RWPE1 (cell line): ENCODE results near the gene ONECUT3.
"Not testable (repeated sequence)": the region's sequence is repeated elsewhere in the genome, so short reads cannot be mapped to it uniquely, and the experiment has no call there.

Experiments used
- CTCF ChIA-PET: fragments of 350-600 bp; sonication (Branson Sonifier 250); formaldehyde crosslinking; extraction: SDS; loops from one replicate; lab custom pipeline; 2021; lab: Yijun Ruan, JAX
- POLR2A ChIA-PET: fragments of 400-600 bp; formaldehyde crosslinking; extraction: SDS; loops from one replicate; lab custom pipeline; 2020; ENCODE audit warnings: antibody characterized with exemption; ENCODE audit not compliant: low non-redundant PET; lab: Yijun Ruan, JAX
- DNase-seq: peaks from one replicate; pipeline ENCODE4 v3.0.0; 2012; ENCODE audit warnings: low spot score
- H3K27ac ChIP-seq: fragments of 450-650 bp; 2 replicates; pipeline ENCODE4 v1.5.1; 2017
- CTCF ChIP-seq: fragments of 450-650 bp; conservative IDR thresholded peaks from 2 replicates; pipeline ENCODE4 v1.5.1; 2017; ENCODE audit warnings: low read depth, mild to moderate bottlenecking

The ONECUT3 gene

GRCh38 chr19:1789261-1790041 is 36.1 kb downstream of the ONECUT3 start:
- no peak for TF ChIP-seq CTCF
- H3K27ac ChIP-seq = no peak overlapping the region
- CTCF ChIA-PET = interaction anchor here (0.7 to 2.0 kb wide), 4 partner anchors 14 to 117 kb away, joined by 3 to 8 read pairs (median 6); no protein-coding TSS in a partner anchor
- POLR2A ChIA-PET = no interaction called here
- no peak for DNase-seq

DNA sequence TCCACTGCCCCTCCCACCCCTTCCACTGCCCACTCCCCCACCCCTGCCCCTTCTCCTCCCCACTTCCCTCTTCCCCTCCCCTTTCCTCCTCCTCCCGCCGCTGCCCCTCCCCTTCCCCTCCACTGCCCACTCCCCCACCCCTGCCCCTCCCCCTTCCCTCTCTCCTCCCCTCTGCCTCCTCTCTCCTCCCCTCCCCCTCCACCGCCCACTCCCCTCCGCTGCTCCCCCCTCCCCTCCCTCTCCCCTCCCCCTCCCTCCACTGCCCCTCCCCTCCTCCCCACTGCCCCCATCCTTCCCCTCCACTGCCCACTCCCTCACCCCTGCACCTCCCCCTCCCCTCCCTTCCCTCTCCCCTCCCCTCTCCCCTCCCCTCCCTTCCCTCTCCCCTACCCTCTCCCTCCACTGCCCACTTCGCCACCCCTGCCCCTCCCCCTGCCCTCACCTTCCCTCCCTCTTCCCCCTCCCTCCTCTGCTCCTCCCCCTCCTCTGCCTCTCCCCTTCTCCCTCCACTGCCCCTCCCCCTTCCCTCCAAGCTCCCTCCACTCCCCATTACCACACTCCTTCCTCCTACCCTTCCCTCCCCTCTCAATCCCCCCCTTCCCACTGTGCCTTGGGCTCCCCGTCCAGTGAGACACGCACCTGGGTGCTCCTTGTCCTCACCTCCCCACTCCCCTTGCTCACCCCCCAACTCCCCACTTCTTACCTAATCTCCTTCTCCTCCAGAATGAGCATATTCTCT is 36.9 kb downstream of the ONECUT3 start:
- no peak for DNase-seq
- ChIA-PET POLR2A (no interaction called here), CTCF (interaction anchor here (0.7 to 0.9 kb wide), 3 partner anchors 17 to 244 kb away, joined by 3 to 5 read pairs (median 5); no protein-coding TSS in a partner anchor)
- no peak for TF ChIP-seq CTCF
- H3K27ac ChIP-seq = no peak overlapping the region

DNA sequence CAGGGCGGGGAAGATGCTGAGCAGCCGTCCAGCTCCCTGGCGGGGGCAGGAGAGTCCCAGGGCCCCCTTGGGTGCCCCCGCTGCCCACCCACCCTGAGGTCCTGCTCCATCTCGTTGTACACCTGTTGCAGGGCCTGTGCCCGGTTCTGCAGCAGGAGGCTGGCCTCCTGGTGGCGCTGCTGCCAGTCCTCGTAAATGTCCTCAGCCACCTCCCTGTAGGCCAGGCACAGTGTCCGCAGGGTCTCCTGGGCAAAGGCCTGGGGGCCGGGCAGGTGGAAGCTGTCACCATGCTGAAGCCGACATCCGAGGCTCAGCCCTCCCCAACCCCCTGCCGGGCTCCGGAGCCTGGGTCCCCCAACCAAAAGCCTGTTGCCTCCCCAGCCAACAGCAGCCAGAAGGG is 38.6 kb downstream of the ONECUT3 start:
- no peak overlapping the region for H3K27ac ChIP-seq
- POLR2A ChIA-PET = interaction anchor here (0.7 kb wide), 1 partner anchor 18 kb away, joined by 7 read pairs; no protein-coding TSS in a partner anchor
- no peak for TF ChIP-seq CTCF
- no peak for DNase-seq
- CTCF ChIA-PET = interaction anchor here (0.7 to 1.3 kb wide), 4 partner anchors 19 to 120 kb away, joined by 3 to 4 read pairs (median 3); no protein-coding TSS in a partner anchor

DNA sequence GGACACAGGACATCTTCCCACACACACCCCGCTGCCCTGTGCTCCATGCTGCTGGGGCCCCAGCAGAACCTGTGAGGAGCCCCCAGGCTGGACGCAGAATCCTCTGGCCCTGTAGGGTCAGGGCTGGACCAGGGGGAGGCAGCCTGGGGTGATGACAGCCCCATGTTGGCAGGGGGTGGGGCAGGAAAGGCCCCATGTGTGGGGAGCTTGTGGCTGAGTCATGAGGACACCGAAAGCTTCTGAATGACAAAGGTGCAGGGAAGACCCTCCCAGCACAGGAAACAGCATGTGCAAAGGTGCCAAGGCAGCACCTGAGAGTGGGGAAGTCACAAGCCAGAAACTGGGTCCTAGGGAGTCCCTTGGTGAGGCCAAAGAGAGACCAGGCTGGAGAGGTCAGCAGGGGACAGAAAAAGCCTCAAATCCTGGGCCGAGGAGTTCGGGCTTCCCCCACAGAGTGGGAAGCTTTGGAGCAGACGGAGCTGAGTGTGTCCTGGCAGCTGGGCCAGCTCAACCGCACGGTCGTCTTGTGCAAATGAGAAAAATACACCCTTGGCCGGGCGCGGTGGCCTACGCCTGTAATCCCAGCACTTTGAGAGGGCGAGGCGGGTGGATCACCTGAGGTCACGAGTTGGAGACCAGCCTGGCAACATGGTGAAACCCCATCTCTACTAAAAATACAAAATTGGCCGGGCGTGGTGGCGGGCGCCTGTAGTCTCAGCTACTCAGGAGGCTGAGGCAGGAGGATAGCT is 41.3 kb downstream of the ONECUT3 start:
- CTCF ChIA-PET = interaction anchor here (0.6 to 6.7 kb wide), 6 partner anchors 14 to 248 kb away, joined by 3 to 70 read pairs (median 4); no protein-coding TSS in a partner anchor

GRCh38 chr19:1796395-1797142 is 43.3 kb downstream of the ONECUT3 start:
- POLR2A ChIA-PET = no interaction called here
- no peak for TF ChIP-seq CTCF
- DNase-seq = no peak
- CTCF ChIA-PET = interaction anchor here (0.6 to 6.7 kb wide), 8 partner anchors 10 to 179 kb away, joined by 3 to 70 read pairs (median 5); no protein-coding TSS in a partner anchor
- no peak overlapping the region for H3K27ac ChIP-seq

More for the DNA sequence above, 41.3 kb downstream of the ONECUT3 start:
- no peak for TF ChIP-seq CTCF
- H3K27ac ChIP-seq = peak overlapping the region; percentile 48
- POLR2A ChIA-PET = no interaction called here
- DNase-seq = no peak

DNA sequence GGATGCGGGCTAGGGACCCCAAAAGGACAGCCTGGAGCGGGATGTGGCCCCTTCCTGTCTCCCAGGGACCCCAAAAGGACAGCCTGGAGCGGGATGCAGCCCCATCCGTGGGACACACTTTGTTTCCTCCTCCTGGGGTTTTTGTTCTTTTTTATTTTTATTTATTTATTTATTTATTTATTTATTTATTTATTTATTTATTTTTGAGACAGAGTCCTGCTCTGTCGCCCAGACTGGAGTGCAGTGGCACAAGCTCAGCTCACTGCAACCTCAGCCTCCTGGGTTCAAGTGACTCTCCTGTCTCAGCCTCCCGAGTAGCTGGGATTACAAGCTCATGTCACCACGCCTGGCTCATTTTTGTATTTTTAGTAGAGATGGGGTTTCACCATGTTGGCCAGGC is 44.0 kb downstream of the ONECUT3 start:
- H3K27ac ChIP-seq, DNase-seq: not testable (repeated sequence)
- ChIA-PET POLR2A (interaction anchor here (0.6 kb wide), 1 partner anchor 25 kb away, joined by 5 read pairs; no protein-coding TSS in a partner anchor), CTCF (interaction anchor here (0.6 to 6.7 kb wide), 3 partner anchors 16 to 133 kb away, joined by 4 to 70 read pairs (median 4); no protein-coding TSS in a partner anchor)
